HepG2 (cell line): ENCODE data around the gene TMF1. TPM values are rescaled to one million over a fixed set of nuclear protein-coding genes. Genes with fewer than 3 reads are reported as not detected.

ENCODE experiments used
- ARNT2 ChIP-seq: sonication (generic); formaldehyde crosslinking; IDR thresholded peaks from 2 replicates; pipeline ENCODE4 v1.8.0; 2022; ENCODE audit warnings: mild to moderate bottlenecking, low read depth, missing genetic modification reagents, moderate library complexity
- BCL3 ChIP-seq: sonication (generic); formaldehyde crosslinking; IDR thresholded peaks from 2 replicates; pipeline ENCODE4 v1.5.1; 2020; ENCODE audit warnings: mild to moderate bottlenecking, missing genetic modification reagents, moderate library complexity
- BCLAF1 ChIP-seq: fragments of 450-650 bp; IDR thresholded peaks from 2 replicates; pipeline ENCODE4 v1.6.1; 2017; ENCODE audit warnings: mild to moderate bottlenecking
- GRHL1 ChIP-seq: sonication (generic); formaldehyde crosslinking; conservative IDR thresholded peaks from 2 replicates; pipeline ENCODE4 v1.8.0; 2022; ENCODE audit warnings: missing genetic modification reagents
- HNF1B ChIP-seq: sonication (generic); formaldehyde crosslinking; IDR thresholded peaks from 2 replicates; pipeline ENCODE4 v1.5.1; 2020; ENCODE audit warnings: mild to moderate bottlenecking, moderate library complexity, missing genetic modification reagents
- HNF4A ChIP-seq: sonication (generic); formaldehyde crosslinking; IDR thresholded peaks from 2 replicates; pipeline ENCODE4 v1.4.0; 2020; ENCODE audit warnings: missing genetic modification reagents
- JUND ChIP-seq: sonication (generic); formaldehyde crosslinking; IDR thresholded peaks from 2 replicates; pipeline ENCODE4 v1.8.0; 2022; ENCODE audit warnings: mild to moderate bottlenecking, missing genetic modification reagents
- KLF13 ChIP-seq: sonication (generic); formaldehyde crosslinking; IDR thresholded peaks from 2 replicates; pipeline ENCODE4 v1.4.0; 2020; ENCODE audit warnings: mild to moderate bottlenecking, missing genetic modification reagents
- KMT2B ChIP-seq: IDR thresholded peaks from 2 replicates; pipeline ENCODE4 v1.6.1; 2016; ENCODE audit warnings: missing genetic modification reagents, missing compliant biosample characterization
- MTA3 ChIP-seq: sonication (generic); formaldehyde crosslinking; IDR thresholded peaks from 2 replicates; pipeline ENCODE4 v1.4.0; 2020; ENCODE audit warnings: missing genetic modification reagents
- PHF20 ChIP-seq: sonication (generic); formaldehyde crosslinking; IDR thresholded peaks from 2 replicates; pipeline ENCODE4 v1.5.0; 2020; ENCODE audit warnings: mild to moderate bottlenecking, missing genetic modification reagents
- PHF21A ChIP-seq: sonication (generic); formaldehyde crosslinking; IDR thresholded peaks from 2 replicates; pipeline ENCODE4 v1.5.0; 2020; ENCODE audit warnings: mild to moderate bottlenecking, missing genetic modification reagents
- TBX2 ChIP-seq: sonication (generic); formaldehyde crosslinking; IDR thresholded peaks from 2 replicates; pipeline ENCODE4 v1.5.0; 2020; ENCODE audit warnings: missing genetic modification reagents, mild to moderate bottlenecking, borderline replicate concordance
- TCF7L2 ChIP-seq: IDR thresholded peaks from 2 replicates; pipeline ENCODE4 v1.6.1; 2011; ENCODE audit warnings: mild to moderate bottlenecking, low read depth, low read length, moderate library complexity
- ZNF264 ChIP-seq: sonication (generic); formaldehyde crosslinking; IDR thresholded peaks from 2 replicates; pipeline ENCODE4 v1.4.0; 2020; ENCODE audit warnings: missing genetic modification reagents
- ZNF329 ChIP-seq: sonication (generic); formaldehyde crosslinking; IDR thresholded peaks from 2 replicates; pipeline ENCODE4 v1.9.0; 2021; ENCODE audit warnings: low read depth, mild to moderate bottlenecking, missing genetic modification reagents
- ZNF607 ChIP-seq: sonication (generic); formaldehyde crosslinking; IDR thresholded peaks from 2 replicates; pipeline ENCODE4 v1.5.1; 2020; ENCODE audit warnings: missing genetic modification reagents, mild to moderate bottlenecking, borderline replicate concordance
- ZNF660 ChIP-seq: sonication (generic); formaldehyde crosslinking; IDR thresholded peaks from 2 replicates; pipeline ENCODE4 v1.5.1; 2020; ENCODE audit warnings: mild to moderate bottlenecking, low read depth, missing genetic modification reagents, borderline replicate concordance
- ZNF691 ChIP-seq: sonication (generic); formaldehyde crosslinking; IDR thresholded peaks from 2 replicates; pipeline ENCODE4 v1.4.0; 2020; ENCODE audit warnings: missing genetic modification reagents, low read depth, mild to moderate bottlenecking, borderline replicate concordance
- ZNF710 ChIP-seq: sonication (generic); formaldehyde crosslinking; IDR thresholded peaks from 2 replicates; pipeline ENCODE4 v1.5.0; 2020; ENCODE audit warnings: mild to moderate bottlenecking, missing genetic modification reagents, borderline replicate concordance
- polyA plus RNA-seq, 8 experiments: library from polyadenylated mRNA; depleted of rRNA in 3 of 8; stranded (reverse) in 7 of 8; unstranded in 1 of 8; fragments of >200 nt; fragmentation: Illumina TruSeq in 4 of 8; extraction: Trizol in 4 of 8; gene quantifications; 2 replicates each; pipeline versions ENCODE4 v1.2.1 to v1.2.3, GENCODE V29; 2011 to 2016; ENCODE audit warnings: low read depth in 4 of 8, missing spikeins in 1 of 8, mixed read lengths in 1 of 8; ENCODE audit not compliant: insufficient read depth in 1 of 8
- total RNA-seq, 5 experiments: library from RNA; depleted of rRNA; stranded (reverse); fragments of >200 nt; fragmentation: Illumina TruSeq; extraction: Trizol; gene quantifications; 2 replicates each; pipeline ENCODE4 v1.2.3, GENCODE V29; 2016; ENCODE audit warnings: low read depth in 1 of 5

TMF1 gene
- total and polyA plus RNA-seq, 2 of the 13 experiments (the other 11 are each of a cell fraction or from before 2014, with no cell fraction given): 12.1 to 38.4 TPM

GRCh38 chr3:69052472-69052898 lies 352 bp upstream of the TMF1 start (continued):
- TF ChIP-seq GRHL1 (CRISPR knock-in tag): no peak
- no peak for TF ChIP-seq BCLAF1
- no peak for TF ChIP-seq KMT2B (CRISPR knock-in tag)
- 0 out of 2 replicates have a peak, but pooled peaks have one; percentile 35 for TF ChIP-seq BCL3 (CRISPR knock-in tag)
- TF ChIP-seq TCF7L2: no peak
- no peak for TF ChIP-seq ZNF607 (CRISPR knock-in tag)
- no peak for TF ChIP-seq JUND (CRISPR knock-in tag)
- TF ChIP-seq ZNF329 (CRISPR knock-in tag): no peak
- TF ChIP-seq ARNT2: no peak
- TF ChIP-seq HNF1B (CRISPR knock-in tag): no peak
- TF ChIP-seq KLF13: no peak
- TF ChIP-seq PHF21A: no peak
- TF ChIP-seq HNF4A (CRISPR knock-in tag): no peak
- TF ChIP-seq MTA3: no peak
- 0 out of 2 replicates have a peak, but pooled peaks have one; percentile 76 for TF ChIP-seq ZNF264 (CRISPR knock-in tag)
- TF ChIP-seq ZNF691 (CRISPR knock-in tag): no peak
- TF ChIP-seq ZNF660 (CRISPR knock-in tag): no peak
- no peak for TF ChIP-seq TBX2 (CRISPR knock-in tag)
- TF ChIP-seq ZNF710 (CRISPR knock-in tag): no peak
- TF ChIP-seq PHF20 (CRISPR knock-in tag): no peak
